Measurements from ENCODE around the gene IER3IP1.

DNA sequence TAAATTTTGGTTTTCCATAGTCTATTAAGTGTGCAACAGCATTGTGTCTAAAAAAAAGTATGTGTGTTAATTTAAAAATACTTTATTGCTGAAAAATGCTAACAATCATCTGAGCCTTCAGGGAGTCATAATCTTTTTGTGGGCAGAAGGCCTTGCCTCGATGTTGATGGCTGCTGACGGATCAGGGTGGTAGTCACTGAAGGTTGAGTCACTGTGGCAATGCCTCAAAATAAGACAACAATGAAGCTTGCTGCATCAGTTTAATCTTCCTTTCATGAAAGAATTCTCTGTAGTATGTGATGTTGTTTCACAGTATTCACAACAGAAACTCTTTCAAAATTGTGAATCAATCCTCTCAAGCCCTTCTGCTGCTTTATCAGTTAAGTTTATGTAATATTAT lies 57.2 kb downstream of the IER3IP1 start:
- TF ChIP-seq, protein P1, sequence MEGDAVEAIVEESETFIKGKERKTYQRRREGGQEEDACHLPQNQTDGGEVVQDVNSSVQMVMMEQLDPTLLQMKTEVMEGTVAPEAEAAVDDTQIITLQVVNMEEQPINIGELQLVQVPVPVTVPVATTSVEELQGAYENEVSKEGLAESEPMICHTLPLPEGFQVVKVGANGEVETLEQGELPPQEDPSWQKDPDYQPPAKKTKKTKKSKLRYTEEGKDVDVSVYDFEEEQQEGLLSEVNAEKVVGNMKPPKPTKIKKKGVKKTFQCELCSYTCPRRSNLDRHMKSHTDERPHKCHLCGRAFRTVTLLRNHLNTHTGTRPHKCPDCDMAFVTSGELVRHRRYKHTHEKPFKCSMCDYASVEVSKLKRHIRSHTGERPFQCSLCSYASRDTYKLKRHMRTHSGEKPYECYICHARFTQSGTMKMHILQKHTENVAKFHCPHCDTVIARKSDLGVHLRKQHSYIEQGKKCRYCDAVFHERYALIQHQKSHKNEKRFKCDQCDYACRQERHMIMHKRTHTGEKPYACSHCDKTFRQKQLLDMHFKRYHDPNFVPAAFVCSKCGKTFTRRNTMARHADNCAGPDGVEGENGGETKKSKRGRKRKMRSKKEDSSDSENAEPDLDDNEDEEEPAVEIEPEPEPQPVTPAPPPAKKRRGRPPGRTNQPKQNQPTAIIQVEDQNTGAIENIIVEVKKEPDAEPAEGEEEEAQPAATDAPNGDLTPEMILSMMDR (IDR thresholded peaks at IDR 0.05) = no peak
- no peak for TF ChIP-seq EZH2 (IDR thresholded peaks at IDR 0.05; ENCODE audit: borderline replicate concordance, insufficient read depth, low read depth, low read length, poor library complexity, severe bottlenecking)
